GM10266 (cell line): ENCODE data around the gene SAAL1.

Experiments
- DNase-seq: peaks from one replicate; pipeline ENCODE4 v3.0.0; 2012; ENCODE audit errors: extremely low spot score
- TF ChIP-seq, protein P1 (sequence below): IDR thresholded peaks from 2 replicates; pipeline ENCODE4 v1.5.1; 2012; ENCODE audit warnings: mild to moderate bottlenecking, low read depth; ENCODE audit not compliant: control insufficient read depth, insufficient read depth; ENCODE audit errors: missing control alignments

SAAL1 gene

DNA sequence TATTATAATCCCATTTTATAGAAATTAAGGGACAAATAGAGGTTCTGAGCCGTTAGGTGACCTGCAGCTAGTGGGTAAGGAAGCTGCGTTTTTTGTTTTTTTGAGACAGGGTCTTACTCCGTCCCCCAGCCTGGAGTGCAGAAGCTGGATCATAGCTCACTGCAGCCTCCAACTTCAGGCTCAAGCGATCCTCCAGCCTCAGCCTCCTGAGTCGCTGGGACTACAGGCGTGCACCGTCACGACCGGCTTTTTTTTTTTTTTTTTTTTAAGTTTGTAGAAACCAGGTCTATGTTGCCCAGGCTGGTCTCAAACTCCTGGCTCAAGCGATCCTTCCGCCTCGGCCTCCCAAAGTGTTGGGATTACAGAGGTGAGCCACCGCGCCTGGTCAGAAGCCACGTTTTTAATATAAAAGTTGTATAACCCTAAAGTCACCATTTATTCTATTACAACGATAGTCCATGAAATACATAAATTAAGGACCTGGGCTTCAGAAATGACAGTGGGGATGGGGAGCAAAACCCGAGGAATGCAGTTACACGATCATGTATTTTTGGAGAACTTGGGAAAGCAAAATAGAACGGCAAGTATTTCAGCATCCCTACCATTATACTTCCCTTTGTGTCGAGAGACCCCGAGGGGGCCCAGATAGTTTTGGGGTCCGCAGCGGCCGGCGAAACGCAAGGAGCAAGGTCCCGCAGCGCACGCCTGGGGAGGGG is 638 bp downstream of the SAAL1 start:
- DNase-seq: no peak
- TF ChIP-seq, protein P1, sequence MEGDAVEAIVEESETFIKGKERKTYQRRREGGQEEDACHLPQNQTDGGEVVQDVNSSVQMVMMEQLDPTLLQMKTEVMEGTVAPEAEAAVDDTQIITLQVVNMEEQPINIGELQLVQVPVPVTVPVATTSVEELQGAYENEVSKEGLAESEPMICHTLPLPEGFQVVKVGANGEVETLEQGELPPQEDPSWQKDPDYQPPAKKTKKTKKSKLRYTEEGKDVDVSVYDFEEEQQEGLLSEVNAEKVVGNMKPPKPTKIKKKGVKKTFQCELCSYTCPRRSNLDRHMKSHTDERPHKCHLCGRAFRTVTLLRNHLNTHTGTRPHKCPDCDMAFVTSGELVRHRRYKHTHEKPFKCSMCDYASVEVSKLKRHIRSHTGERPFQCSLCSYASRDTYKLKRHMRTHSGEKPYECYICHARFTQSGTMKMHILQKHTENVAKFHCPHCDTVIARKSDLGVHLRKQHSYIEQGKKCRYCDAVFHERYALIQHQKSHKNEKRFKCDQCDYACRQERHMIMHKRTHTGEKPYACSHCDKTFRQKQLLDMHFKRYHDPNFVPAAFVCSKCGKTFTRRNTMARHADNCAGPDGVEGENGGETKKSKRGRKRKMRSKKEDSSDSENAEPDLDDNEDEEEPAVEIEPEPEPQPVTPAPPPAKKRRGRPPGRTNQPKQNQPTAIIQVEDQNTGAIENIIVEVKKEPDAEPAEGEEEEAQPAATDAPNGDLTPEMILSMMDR: no peak

- no peak for DNase-seq
- TF ChIP-seq, protein P1: no peak
These were observed 4.8 kb downstream of the SAAL1 start for GRCh38 chr11:18100926-18101656.

DNA sequence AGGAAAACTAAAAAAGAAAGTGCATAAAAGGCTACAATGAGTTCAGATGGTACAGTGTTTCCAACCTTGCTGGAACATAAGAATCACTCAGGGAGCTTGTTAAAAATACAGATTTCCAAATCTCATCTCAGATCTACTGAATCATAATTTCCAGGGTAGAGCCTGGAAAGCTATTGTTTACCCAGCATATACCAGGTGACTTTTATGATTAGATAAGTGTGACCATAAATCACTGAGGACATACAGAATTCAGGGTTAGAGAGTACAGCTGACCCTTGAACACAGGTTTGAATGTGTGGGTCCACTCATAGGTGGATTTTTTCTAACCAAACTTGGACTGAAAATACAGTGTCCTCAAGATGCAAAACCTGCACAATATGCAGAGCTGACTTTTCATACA is 11.9 kb downstream of the SAAL1 start:
- DNase-seq: no peak
- TF ChIP-seq, protein P1: no peak

DNA sequence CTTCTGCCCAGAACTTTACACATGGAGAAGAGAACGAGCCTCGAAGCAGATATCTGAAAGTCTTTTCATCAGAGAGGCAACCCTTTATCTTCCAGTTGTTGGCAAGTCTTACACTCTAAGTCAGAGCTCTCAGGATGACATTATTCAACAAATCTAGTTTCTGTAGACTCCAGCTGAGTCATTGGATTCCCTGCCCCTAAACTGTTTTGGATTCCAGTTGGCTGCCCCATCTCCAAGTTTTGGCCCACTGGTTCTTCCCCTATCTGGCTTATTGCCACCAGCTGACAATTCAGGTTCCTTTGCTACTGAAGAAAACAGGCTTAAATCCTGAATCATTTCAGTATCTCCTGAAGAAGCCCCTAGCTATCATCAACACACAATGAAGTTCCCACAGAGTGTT is 14.2 kb downstream of the SAAL1 start:
- TF ChIP-seq, protein P1: no peak
- DNase-seq: no peak

DNA sequence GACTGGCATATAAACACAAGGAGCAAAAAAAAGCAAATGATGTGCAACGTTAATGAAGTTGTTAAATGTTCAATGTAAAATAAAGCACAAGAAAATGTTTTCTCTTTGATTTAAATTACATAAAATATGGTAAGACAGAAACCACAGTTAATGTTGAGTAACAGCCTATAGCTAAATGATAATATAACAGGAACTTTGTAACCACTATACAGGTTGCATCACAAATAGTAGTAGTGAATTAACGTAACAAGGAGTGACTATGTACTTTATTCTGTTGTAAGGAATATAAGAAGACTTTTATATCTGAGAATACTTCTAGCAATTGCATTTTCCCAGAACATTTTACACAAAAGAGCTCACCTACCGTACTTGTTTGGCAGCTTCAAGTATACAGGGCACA is 16.9 kb downstream of the SAAL1 start:
- TF ChIP-seq, protein P1: no peak
- DNase-seq: no peak

DNA sequence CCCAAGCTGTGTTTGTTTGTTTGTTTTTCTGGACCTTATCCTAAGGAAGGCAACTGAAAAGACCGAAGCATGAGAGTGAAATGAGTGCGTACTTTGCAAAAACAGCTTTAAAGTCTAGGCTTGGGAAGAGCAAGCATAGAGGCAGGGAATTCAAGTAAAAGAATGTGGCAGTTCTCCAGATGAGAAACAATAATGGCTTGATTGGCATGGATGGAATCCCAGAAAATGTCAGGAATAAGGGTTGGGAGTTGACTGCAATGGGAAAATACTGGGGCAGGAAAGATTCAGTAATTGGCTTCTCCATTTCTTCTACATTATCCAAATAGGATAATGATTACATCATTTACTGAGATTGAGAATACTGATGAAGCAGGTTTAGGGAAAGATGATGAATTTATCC is 17.5 kb downstream of the SAAL1 start:
- TF ChIP-seq, protein P1: no peak
- DNase-seq: no peak

DNA sequence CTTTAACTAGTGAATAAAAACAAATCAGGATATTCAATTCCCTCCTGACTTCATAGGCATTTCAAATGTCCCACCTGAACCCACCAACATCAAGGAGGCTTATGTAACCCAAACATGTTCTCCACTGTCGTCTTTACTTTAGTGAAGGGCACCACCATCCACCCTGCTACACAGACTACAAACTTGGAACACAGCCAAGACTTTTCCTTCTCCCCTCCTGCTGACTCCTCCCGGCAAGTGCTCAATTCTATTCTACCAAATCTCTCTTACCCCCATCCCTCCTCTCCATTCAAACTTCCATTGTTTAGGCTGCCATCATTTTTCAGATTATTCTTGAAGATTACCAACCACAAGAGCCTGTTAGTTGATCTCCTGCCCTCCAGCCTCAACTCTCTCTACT is 24.3 kb downstream of the SAAL1 start:
- TF ChIP-seq, protein P1: no peak
- DNase-seq: no peak
